PC-3 (cell line): ENCODE measurements around the gene GSTM2. TPM values are rescaled to one million over a fixed set of nuclear protein-coding genes. Genes with fewer than 3 reads are reported as not detected.

ENCODE experiments used
- ATAC-seq: fragments of 200-7000 bp; cut with Tn5 transposase; 2 replicates; pipeline ENCODE4 v1.9.1; 2020; ENCODE audit warnings: mild to moderate bottlenecking, moderate library complexity
- BruUV-seq: library from RNA; stranded (reverse); fragments of 400-500 nt; replicated peaks from 2 replicates; lab custom pipeline; 2021; lab: Mats Ljungman, UMichigan
- CTCF ChIA-PET: fragments of 300-600 bp; sonication (Branson Sonifier 250); formaldehyde crosslinking; loops from one replicate; lab custom pipeline; 2022; ENCODE audit warnings: antibody characterized with exemption; lab: Charles Lee
- POLR2A ChIA-PET: fragments of 300-600 bp; sonication (Branson Sonifier 250); formaldehyde crosslinking; loops from one replicate; lab custom pipeline; 2022; ENCODE audit warnings: antibody characterized with exemption; ENCODE audit not compliant: unreplicated experiment; lab: Charles Lee
- DNase-seq: peaks from one replicate; pipeline ENCODE4 v3.0.0-alpha.2; 2015
- H2AFZ ChIP-seq: fragments of 300-600 bp; sonication (generic); 2 replicates; pipeline ENCODE4 v1.6.0; 2016; ENCODE audit warnings: antibody characterized with exemption, low read length
- H3F3A ChIP-seq: fragments of 300-600 bp; sonication (generic); one replicate; pipeline ENCODE4 v1.6.0; 2017; ENCODE audit warnings: antibody characterized with exemption, low read length, control low read depth, mild to moderate bottlenecking; ENCODE audit not compliant: unreplicated experiment
- H3K27ac ChIP-seq: fragments of 300-600 bp; sonication (generic); 2 replicates; pipeline ENCODE4 v1.5.1; 2016; ENCODE audit warnings: mild to moderate bottlenecking, low read length
- H3K27me3 ChIP-seq: fragments of 300-600 bp; sonication (generic); 2 replicates; pipeline ENCODE4 v1.6.1; 2016; ENCODE audit warnings: low read length, mixed read lengths
- H3K36me3 ChIP-seq: fragments of 300-600 bp; sonication (generic); 2 replicates; pipeline ENCODE4 v1.6.1; 2016; ENCODE audit warnings: low read depth, mixed run types, low read length, mixed read lengths
- H3K4me1 ChIP-seq: fragments of 300-600 bp; sonication (generic); 2 replicates; pipeline ENCODE4 v1.5.1; 2016; ENCODE audit warnings: low read length; ENCODE audit not compliant: insufficient read depth
- H3K4me2 ChIP-seq: fragments of 300-600 bp; sonication (generic); 2 replicates; pipeline ENCODE4 v1.6.0; 2016; ENCODE audit warnings: low read length
- H3K4me3 ChIP-seq: fragments of 300-600 bp; sonication (generic); 2 replicates; pipeline ENCODE4 v1.5.1; 2016; ENCODE audit warnings: mild to moderate bottlenecking, low read length, mixed read lengths
- H3K79me2 ChIP-seq: fragments of 300-600 bp; sonication (generic); 2 replicates; pipeline ENCODE4 v1.6.1; 2017; ENCODE audit warnings: low read length, mixed read lengths
- H3K9ac ChIP-seq: fragments of 300-600 bp; sonication (generic); 2 replicates; pipeline ENCODE4 v1.6.0; 2016; ENCODE audit warnings: mild to moderate bottlenecking, low read length
- H3K9me2 ChIP-seq: fragments of 300-600 bp; sonication (generic); replicated peaks from 2 replicates; pipeline ENCODE4 v1.6.1; 2016; ENCODE audit warnings: mixed run types, low read length, mixed read lengths
- H3K9me3 ChIP-seq: fragments of 300-600 bp; sonication (generic); 2 replicates; pipeline ENCODE4 v1.6.1; 2016; ENCODE audit warnings: low read length, mixed read lengths
- H4K20me1 ChIP-seq: fragments of 300-600 bp; sonication (generic); 2 replicates; pipeline ENCODE4 v1.6.1; 2016; ENCODE audit warnings: low read length, mixed read lengths
- EZH2 ChIP-seq: fragments of 300-600 bp; sonication (generic); IDR thresholded peaks from one replicate; pipeline ENCODE4 v1.6.1; 2017; ENCODE audit warnings: antibody characterized with exemption, mild to moderate bottlenecking, low read length; ENCODE audit not compliant: unreplicated experiment
- EZH2phosphoT487 ChIP-seq: fragments of 300-600 bp; sonication (generic); IDR thresholded peaks from 2 replicates; pipeline ENCODE4 v1.6.1; 2018; ENCODE audit warnings: mild to moderate bottlenecking, antibody characterized with exemption, low read length, borderline replicate concordance
- intact Hi-C: fragments of 100-400 bp; cut with micrococcal nuclease; formaldehyde crosslinking; loops from 2 replicates; pipeline ENCODE4 v1.9.0; 2023
- total RNA-seq: library from RNA; depleted of rRNA; stranded (reverse); fragments of >200 nt; gene quantifications from 2 replicates; pipeline ENCODE4 v1.2.3, GENCODE V29; 2014; rRNA removed
- TF ChIP-seq, protein P1 (sequence below): fragments of 300-600 bp; sonication (generic); conservative IDR thresholded peaks from 2 replicates; pipeline ENCODE4 v1.5.1; 2017; ENCODE audit warnings: antibody characterized with exemption, low read depth, mild to moderate bottlenecking, low read length

Gene GSTM2
- total RNA-seq, 1 experiment from 2014 or later, result 38.6 TPM

- intact Hi-C loops, result no loop called here
- no peak overlapping the region for H3K9ac ChIP-seq
- peaks cover 9% of the 10 kb centered on the region for H3K4me1 ChIP-seq
- H3K27me3 ChIP-seq, result no peaks in the 10 kb centered on the region
- H3K9me2 ChIP-seq, result no peaks in the 10 kb centered on the region; the same call in 1 of the 2 replicates
- DNase-seq (no peak), ATAC-seq (no peak)
- H3F3A ChIP-seq, result no peaks in the 10 kb centered on the region
- ChIA-PET CTCF (no interaction called here), POLR2A (no interaction called here)
- no TSS peak for BruUV-seq
- TF ChIP-seq, protein P1, sequence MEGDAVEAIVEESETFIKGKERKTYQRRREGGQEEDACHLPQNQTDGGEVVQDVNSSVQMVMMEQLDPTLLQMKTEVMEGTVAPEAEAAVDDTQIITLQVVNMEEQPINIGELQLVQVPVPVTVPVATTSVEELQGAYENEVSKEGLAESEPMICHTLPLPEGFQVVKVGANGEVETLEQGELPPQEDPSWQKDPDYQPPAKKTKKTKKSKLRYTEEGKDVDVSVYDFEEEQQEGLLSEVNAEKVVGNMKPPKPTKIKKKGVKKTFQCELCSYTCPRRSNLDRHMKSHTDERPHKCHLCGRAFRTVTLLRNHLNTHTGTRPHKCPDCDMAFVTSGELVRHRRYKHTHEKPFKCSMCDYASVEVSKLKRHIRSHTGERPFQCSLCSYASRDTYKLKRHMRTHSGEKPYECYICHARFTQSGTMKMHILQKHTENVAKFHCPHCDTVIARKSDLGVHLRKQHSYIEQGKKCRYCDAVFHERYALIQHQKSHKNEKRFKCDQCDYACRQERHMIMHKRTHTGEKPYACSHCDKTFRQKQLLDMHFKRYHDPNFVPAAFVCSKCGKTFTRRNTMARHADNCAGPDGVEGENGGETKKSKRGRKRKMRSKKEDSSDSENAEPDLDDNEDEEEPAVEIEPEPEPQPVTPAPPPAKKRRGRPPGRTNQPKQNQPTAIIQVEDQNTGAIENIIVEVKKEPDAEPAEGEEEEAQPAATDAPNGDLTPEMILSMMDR, result no peak
- TF ChIP-seq EZH2, result no peak
- no peak for TF ChIP-seq EZH2phosphoT487
- no peaks in the 10 kb centered on the region for H3K79me2 ChIP-seq
- no peaks in the 10 kb centered on the region for H3K36me3 ChIP-seq
- H3K4me3 ChIP-seq, result no peak overlapping the region
- H3K4me2 ChIP-seq, result no peak overlapping the region
- no peaks in the 10 kb centered on the region for H3K9me3 ChIP-seq
- H4K20me1 ChIP-seq, result no peaks in the 10 kb centered on the region
- H3K27ac ChIP-seq, result no peak overlapping the region
- H2AFZ ChIP-seq, result no peak overlapping the region
Observed at GRCh38 chr1:109721042-109721441, 53.2 kb downstream of the GSTM2 start.

DNA sequence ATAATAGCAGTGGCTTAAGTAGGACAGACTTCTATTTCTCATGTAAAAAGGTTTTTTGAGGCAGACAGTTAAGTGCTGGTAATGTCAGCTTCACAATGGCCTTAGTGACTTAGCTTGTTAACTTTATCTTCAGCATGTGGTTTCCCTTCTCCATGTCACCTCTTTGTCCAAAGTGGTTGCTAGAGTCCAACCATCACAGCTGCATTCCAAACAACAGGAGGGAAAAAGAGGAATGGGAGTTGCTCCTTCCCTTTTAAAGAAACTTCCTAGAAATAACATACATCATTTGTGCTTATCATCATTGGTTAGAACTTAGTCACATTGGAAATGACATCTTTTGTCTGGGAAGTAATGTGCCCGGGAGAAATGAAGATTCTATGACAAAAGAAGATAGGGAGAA, 54.1 kb downstream of the GSTM2 start:
- ATAC-seq (no peak), DNase-seq (no peak)
- H3K27me3 ChIP-seq, result no peaks in the 10 kb centered on the region
- intact Hi-C loops, result no loop called here
- H3K9me3 ChIP-seq, result no peaks in the 10 kb centered on the region
- H3F3A ChIP-seq, result no peaks in the 10 kb centered on the region
- H3K36me3 ChIP-seq, result no peaks in the 10 kb centered on the region
- no peak overlapping the region for H3K9ac ChIP-seq
- no peaks in the 10 kb centered on the region for H4K20me1 ChIP-seq
- no peak for TF ChIP-seq EZH2phosphoT487
- H3K79me2 ChIP-seq, result no peaks in the 10 kb centered on the region
- H3K27ac ChIP-seq, result no peak overlapping the region
- ChIA-PET POLR2A (no interaction called here), CTCF (no interaction called here)
- no peak overlapping the region for H3K4me2 ChIP-seq
- BruUV-seq, result no TSS peak
- no peak overlapping the region for H2AFZ ChIP-seq
- H3K9me2 ChIP-seq, result no peaks in the 10 kb centered on the region; the same call in 1 of the 2 replicates
- peaks cover 9% of the 10 kb centered on the region for H3K4me1 ChIP-seq
- H3K4me3 ChIP-seq, result no peak overlapping the region

- Histone ChIP-seq H3K27me3 (no peaks in the 10 kb centered on the region), H3K4me3 (no peak overlapping the region), H3K9me2 (no peaks in the 10 kb centered on the region; the same call in 1 of the 2 replicates), H3K9me3 (no peaks in the 10 kb centered on the region), H2AFZ (no peak overlapping the region), H3K36me3 (no peaks in the 10 kb centered on the region), H4K20me1 (no peaks in the 10 kb centered on the region), H3K4me1 (peaks cover 9% of the 10 kb centered on the region), H3K79me2 (no peaks in the 10 kb centered on the region), H3K9ac (no peak overlapping the region), H3K27ac (no peak overlapping the region), H3K4me2 (no peak overlapping the region), H3F3A (no peaks in the 10 kb centered on the region)
- TF ChIP-seq, protein P1, result no peak
- TF ChIP-seq EZH2phosphoT487 (no peak), EZH2 (no peak)
- DNase-seq (no peak), ATAC-seq (no peak)
- ChIA-PET POLR2A (no interaction called here), CTCF (no interaction called here)
- BruUV-seq, result no TSS peak
- intact Hi-C loops, result no loop called here
Observed at GRCh38 chr1:109722908-109723691, 55.2 kb downstream of the GSTM2 start.

Other genes with a start within 250 kb of the GSTM2 start
- 84.1 and 86.9 TPM in 2 replicates for gene PSMA5, start 241.6 kb upstream of the GSTM2 start, total RNA-seq
- gene SYPL2, start 201.5 kb upstream of the GSTM2 start, total RNA-seq, result not detected in 2 replicates
- gene ATXN7L2, start 184.2 kb upstream of the GSTM2 start, total RNA-seq, result 9.2 and 9.4 TPM in 2 replicates
- 2.7 and 4.2 TPM in 2 replicates for gene CYB561D1, start 174.0 kb upstream of the GSTM2 start, total RNA-seq
- 2.7 and 2.8 TPM in 2 replicates for gene AMIGO1, start 158.3 kb upstream of the GSTM2 start, total RNA-seq
- gene GPR61, start 128.2 kb upstream of the GSTM2 start, total RNA-seq, result 0.07 and 1.3 TPM in 2 replicates
- 6.7 and 6.8 TPM in 2 replicates for gene GNAI3, start 119.4 kb upstream of the GSTM2 start, total RNA-seq
- 0.29 and 0.69 TPM in 2 replicates for gene GNAT2, start 48.4 kb upstream of the GSTM2 start, total RNA-seq
- gene AMPD2, start 48.2 kb upstream of the GSTM2 start, total RNA-seq, result 75.3 and 128 TPM in 2 replicates
- gene GSTM4, start 12.0 kb upstream of the GSTM2 start, total RNA-seq, result 24.0 and 25.9 TPM in 2 replicates
- gene GSTM1, start 19.8 kb downstream of the GSTM2 start, total RNA-seq, result not detected in 2 replicates
- not detected in 2 replicates for gene GSTM5, start 44.2 kb downstream of the GSTM2 start, total RNA-seq
- 76.6 and 80.9 TPM in 2 replicates for gene GSTM3, start 73.0 kb downstream of the GSTM2 start, total RNA-seq
- gene EPS8L3, start 95.9 kb downstream of the GSTM2 start, total RNA-seq, result not detected in 2 replicates
- gene CSF1, start 242.8 kb downstream of the GSTM2 start, total RNA-seq, result 2.0 and 4.1 TPM in 2 replicates